Ovary (tissue), 3 donors: ENCODE results near the gene MUL1.

Source experiments
- EP300 ChIP-seq: sonication (generic); formaldehyde crosslinking; IDR thresholded peaks from one replicate; pipeline ENCODE4 v1.6.1; 2017; ENCODE audit warnings: antibody characterized with exemption
- TF ChIP-seq, protein P1 (sequence below), 3 donors: fragments of 450-650 bp in 2 of 3; fragments of 200-600 bp in 1 of 3; IDR thresholded peaks; one replicate each; pipeline versions ENCODE4 v1.5.1 to v1.8.0; 2016 to 2022; ENCODE audit warnings: antibody characterized with exemption in 3 of 3, mild to moderate bottlenecking in 1 of 3
- donor health status: DM: no; HTN: no; CAD: no.

DNA sequence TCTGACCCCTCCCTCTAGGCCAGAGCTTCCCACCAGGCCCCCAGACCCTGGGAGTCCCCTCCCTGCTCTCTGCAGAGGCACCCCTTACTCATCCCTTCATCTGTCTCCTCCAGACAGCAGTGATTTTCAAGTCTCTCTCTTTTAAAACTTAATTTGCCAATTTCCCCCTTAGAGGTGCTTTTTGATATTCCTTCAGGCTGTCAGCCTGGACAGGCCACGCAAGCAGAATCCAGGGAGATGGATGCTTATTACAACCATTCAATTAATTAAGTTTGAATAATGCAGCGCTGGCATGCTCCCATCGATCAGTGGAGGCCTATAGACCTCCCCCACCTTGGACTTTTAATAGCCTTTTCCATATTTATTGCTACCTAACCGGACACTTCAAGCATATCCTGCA is 28.1 kb downstream of the MUL1 start:
- TF ChIP-seq, protein P1, sequence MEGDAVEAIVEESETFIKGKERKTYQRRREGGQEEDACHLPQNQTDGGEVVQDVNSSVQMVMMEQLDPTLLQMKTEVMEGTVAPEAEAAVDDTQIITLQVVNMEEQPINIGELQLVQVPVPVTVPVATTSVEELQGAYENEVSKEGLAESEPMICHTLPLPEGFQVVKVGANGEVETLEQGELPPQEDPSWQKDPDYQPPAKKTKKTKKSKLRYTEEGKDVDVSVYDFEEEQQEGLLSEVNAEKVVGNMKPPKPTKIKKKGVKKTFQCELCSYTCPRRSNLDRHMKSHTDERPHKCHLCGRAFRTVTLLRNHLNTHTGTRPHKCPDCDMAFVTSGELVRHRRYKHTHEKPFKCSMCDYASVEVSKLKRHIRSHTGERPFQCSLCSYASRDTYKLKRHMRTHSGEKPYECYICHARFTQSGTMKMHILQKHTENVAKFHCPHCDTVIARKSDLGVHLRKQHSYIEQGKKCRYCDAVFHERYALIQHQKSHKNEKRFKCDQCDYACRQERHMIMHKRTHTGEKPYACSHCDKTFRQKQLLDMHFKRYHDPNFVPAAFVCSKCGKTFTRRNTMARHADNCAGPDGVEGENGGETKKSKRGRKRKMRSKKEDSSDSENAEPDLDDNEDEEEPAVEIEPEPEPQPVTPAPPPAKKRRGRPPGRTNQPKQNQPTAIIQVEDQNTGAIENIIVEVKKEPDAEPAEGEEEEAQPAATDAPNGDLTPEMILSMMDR (IDR thresholded peaks at IDR 0.05), result no peak
- no peak for TF ChIP-seq EP300
